LHCN-M2 (cell line): ENCODE data around the gene ELP1. TPM values are rescaled to one million over a fixed set of nuclear protein-coding genes. Genes with fewer than 3 reads are reported as not detected.

ENCODE experiments used
- DNase-seq: peaks from one replicate; pipeline ENCODE4 v3.0.0-alpha.2; 2012; ENCODE audit warnings: low read depth
- total RNA-seq: library from RNA; depleted of rRNA; stranded (reverse); fragments of >200 nt; gene quantifications from 2 replicates; pipeline ENCODE4 v1.2.3, GENCODE V29; 2014

Gene ELP1
- total RNA-seq, 1 experiment from 2014 or later, result 29.9 TPM

DNA sequence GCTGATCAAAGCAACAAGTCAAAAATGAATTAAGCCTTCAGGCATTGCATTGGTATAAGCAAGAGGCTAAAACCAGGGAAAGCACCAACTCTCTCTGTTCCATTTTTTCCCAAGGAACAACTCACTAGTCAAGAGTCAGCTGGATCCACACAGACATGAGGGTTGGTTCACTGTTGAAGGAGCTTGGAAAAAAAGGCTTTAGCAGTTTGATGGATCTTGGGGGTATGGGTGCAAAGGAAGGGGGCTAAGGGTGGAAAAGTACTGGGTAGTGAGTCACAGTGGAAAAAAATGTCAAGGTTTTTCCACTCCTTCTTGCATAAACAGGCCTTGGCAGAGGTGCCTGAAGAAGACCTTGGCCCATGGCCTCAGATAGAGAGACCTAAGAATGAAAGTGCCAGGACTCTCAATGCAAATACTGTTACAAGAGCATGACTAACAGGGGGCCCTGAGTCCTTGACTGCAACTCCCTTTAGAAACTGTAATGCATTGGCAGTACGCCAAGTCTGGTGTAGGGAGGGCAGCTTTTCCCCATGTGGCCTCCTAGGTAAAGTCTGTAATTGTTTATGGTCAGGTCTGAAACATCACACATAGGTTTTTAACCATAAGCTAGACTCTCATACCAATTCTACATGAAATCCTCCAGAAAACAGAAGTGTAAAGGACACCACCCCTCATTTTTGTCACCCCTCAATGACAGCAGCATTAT is 48.1 kb downstream of the ELP1 start:
- peak; percentile 63 for DNase-seq

DNA sequence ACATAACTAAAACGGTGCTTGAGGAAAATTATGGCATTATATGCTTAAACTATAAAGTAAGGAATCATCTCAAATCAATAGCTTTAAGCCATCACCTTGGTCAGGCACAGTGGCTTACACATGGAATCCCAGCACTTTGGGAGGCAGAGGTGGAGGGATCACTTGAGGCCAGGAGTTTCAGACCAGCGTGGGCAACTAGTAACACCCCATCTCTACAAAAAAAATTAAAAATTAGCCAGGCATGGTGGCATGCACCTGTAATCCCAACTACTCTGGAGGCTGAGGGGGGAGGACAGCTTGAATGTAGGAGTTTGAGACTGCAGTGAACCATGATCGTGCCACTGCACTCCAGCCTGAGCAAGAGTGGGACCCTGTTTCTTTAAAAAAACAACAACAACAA is 49.2 kb downstream of the ELP1 start:
- no peak for DNase-seq

DNA sequence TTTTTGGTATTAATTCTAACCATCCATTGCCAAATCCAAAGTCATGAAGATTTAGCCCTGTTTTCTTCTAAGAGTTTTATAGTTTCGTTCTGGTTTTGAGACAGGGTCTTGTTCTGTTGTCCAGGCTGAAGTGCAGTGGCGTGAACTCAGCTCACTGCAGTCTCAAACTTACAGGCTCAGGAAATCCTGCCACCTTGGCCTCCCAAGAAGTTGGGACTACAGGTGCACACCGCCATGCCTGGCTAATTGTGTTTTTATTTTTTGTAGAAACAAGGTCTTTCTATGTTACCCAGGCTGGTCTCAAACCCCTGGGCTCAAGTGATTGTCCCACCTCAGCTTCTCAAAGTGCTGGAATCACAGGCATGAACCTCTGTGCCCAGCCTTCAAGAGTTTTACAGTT is 50.8 kb downstream of the ELP1 start:
- no peak for DNase-seq

DNA sequence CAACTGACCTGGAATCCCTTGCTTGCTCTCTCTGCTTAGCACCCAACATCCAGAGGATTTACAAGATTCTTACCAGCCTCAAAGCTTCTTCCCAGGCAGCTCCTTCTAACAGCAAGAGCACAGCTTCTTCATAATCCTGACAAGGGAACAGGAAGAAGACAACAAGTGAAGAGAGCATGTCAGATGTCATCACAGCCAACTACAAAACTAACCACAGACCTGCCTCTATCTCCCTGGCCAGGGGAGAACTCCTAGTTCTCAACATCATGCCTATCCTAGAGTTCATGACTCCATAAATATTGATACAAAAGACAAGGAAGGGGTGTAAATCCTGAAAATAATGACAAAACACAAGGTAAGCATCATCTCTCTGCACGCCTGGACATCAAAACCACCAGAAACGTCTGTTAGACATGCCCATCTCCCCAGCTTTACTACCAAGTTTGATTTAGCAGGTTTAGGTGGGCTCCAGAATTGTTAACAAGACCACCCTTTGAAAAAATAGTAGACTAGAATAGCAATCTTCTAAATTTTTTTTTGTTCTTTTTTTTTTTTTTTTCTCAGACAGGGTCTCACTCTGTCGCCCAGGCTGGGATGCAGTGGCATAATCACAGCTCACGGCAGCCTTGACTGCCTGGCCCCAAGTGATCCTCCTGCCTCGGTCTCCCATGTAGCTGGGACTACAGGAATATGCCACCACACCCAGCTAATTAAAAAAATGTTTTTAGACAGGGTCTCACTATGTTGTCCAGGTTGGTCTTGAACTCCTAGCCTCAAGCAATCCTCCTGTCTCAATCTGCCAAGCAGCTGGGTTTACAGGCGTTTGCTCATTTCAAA is 51.7 kb downstream of the ELP1 start:
- no peak for DNase-seq

DNA sequence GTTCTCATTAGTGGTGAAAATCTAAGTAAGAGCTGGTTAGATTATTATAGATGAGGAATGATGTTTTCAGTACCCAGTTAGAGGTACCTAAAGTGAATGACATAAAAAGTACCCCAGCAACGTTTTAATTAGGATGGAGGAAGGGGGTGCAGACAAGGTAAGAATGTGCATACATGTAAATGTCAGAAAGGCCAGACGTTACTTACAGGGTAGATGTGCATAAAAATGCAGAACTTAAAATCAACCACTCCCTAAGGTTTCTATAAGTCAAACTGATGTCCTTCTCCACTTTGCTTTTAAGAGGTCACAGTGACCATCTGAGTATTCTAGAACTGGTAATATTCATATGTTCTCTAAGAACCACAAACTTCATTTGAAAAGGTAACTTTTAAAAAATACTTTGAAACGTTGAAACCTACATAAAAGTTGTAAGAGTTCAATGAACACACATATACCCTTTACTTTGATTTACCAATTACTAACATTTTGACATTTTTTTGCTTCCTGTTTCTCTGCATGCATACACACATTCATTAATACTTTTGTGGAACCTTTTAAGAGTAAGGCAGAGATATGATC is 53.1 kb downstream of the ELP1 start:
- no peak for DNase-seq

DNA sequence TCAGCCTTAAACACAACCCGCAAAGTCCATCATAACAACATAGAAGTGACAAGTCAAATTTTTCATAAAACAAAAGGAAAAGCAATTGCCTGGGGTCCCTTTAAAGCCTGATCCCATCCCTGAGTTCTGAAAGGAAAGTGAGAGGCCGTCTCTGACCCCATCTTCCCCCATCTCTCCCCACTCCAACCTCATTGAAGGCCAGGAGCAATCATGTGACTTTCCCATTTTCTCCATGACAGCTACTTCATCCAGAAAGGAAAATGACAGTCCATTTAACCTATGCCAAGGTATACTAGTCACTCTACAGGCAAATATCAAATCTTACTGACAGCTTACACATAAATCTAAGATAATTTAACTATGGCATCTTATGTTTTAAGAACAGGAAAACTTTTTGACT is 56.4 kb downstream of the ELP1 start:
- no peak for DNase-seq

DNA sequence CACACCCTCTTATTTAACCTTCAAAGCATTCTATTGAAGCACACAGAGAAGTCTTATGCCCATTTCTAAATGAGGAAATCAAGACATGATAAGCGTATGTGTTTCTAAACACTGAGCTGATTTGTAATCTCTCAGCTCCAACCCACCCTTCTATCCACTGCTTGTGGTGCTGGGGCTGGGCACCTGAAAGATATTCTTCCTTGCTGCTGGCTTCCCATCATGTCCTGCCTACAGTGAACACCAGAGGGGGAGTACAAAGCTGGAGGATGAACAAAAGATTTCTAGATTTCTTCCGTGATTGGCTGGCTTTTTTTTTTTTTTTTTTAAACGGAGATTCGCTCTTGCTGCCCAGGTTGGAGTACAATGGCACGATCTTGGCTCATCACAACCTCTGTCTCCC is 57.5 kb downstream of the ELP1 start:
- DNase-seq, result no peak

DNA sequence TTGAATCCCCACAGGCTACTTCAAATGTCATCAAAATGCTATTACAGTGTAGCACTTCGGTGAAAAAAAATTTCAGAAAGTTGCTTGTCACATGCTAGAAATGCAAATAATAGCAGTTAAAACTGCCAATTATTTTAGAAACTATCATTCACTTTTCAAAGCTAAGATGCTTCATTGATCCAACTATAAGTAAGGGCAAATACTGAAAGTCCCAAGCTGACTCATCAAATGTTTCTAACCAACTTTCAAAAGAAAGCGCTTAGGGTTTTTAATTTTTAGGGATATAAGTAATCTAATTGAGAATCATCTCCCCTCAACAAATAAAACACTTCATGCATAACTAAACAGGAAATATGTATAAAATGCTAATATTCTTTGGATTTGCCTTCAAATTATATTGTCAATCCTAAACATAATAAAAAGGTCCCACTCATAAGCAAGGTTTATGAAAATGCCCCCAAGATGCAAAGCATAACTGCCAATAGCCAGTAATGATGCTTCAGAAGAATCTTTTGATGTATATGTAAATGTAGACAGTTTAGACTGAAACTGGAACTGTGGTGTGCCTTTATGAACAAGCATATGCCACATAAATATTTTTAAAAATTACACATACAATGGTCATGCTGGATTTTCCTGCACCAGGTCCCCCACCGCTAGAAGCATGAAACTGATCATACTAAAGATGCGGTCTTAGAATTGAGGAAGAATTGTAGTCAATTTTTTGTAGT is 59.7 kb downstream of the ELP1 start:
- DNase-seq, result no peak

DNA sequence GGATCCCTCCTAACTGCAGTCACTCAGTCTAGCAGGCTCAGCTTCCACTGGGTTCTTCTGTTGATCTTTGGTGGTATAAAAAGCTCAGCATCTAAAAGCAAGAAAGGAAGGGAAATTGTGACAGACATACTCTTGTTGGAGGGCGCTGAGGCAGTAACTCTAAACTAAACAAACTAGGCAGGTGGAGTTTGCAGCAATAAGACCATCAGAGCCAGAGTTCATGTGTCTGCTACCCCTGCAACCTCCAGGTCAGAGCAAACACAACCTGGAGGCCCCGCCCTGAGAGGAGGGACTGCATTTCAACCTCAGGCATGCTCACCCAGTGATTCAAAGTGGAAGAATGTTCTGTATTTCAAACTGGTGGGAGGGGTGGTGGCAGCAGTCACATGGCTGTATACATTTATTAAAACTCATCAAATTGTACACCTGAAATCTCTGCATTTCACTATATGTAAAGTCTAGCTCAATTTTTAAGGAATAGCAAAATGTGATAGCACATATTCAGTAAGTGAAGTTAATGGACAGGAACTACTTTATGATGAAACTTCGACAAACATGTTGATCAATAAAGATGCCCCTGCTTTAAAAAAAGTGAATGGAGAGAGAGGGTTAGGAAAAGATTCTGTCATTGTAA is 64.7 kb downstream of the ELP1 start:
- DNase-seq, result peak; percentile 50

DNA sequence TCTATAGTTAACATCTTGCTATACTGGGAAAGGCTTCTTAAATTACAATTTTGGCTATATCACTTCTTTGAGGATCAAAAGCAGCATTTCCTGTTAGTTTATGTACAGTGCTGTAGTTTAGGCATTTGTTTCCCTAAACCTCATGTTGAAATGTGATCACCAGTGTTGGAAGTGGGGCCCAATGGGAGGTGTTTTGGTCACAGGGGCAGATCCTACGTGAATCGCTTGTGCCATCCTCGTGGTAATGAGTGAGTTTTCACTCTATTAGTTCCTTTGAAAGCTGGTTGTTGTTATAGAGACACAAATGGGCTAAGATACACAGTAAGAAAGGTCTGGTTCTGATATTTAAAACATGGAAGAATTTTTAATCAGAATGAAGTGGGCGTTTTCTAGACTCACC is 66.1 kb downstream of the ELP1 start:
- DNase-seq, result no peak

DNA sequence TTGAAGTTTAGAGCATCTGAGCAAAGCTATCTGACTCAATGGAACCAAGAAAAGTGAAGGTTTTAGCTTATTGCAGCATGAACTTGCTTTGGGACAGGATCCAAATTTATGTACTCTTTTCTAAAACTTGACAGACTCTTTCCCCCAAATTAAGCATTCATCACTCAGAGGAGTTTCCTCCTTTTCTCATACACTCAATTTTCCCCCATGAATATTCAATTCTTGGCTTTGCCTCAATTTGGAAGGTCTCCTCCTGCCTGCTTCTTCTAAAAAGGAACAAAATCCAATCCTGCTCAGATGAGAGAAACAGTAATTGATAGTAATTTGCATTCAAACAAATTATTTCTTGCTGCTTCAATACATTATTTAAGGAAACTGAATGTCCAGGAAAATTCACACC is 66.8 kb downstream of the ELP1 start:
- DNase-seq, result no peak

DNA sequence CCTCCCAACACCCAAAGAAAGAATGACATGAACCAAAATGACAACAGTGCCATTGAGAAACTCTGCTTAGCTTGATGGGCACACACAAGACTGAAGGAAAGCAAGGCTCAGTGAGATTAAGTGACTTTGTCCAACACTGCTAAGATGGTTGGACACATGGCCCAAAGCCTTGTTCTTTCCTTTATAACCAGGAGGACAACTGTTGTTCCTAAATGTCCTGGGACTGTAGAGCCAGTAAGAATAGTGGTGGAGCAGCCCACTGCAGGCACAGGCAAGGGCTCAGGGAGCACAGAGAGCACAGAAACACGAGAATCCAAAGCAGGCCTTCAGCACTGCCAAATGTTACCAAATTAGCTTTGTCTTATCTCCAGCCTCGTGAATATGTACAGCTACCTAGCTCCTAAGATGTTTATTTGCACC is 67.9 kb downstream of the ELP1 start:
- no peak for DNase-seq

DNA sequence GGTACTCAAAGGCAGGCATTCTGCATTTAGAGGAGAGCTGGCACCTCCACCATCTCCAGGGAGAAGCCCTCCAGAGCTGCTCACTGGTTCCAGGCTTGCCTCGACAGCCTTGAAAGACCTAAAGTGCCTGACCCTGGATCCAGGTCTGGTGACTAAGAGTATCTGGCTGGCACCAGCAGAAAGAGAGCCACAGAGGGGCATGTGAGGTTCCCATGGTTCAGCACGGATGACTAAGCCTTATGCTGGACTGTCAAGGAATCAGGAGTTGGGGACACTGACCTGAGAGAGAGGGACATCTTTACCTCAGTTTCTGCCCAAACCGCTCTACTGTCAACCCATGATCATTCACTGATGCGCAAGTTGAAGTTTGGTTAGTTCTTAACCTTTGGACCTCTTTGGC is 68.9 kb downstream of the ELP1 start:
- DNase-seq, result peak; percentile 21

DNA sequence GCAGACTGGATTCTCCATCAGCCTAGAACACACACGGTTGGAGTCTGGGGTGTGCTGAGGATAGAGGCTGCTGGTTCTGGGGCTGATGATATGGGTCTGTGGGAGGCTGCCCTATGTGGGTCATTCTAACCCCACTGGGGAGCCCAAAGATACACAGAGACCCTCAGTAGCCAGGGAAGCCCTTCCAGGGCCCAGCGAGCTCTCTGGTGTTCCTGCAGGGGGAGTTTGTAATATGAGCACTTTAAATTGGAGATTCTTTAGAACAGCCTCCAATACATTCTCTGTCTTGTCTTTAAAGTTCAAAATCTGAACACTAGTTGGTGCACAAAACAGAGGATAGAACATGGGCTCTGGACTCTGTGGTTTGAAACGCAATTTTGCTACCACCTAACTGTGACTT is 69.5 kb downstream of the ELP1 start:
- DNase-seq, result no peak

DNA sequence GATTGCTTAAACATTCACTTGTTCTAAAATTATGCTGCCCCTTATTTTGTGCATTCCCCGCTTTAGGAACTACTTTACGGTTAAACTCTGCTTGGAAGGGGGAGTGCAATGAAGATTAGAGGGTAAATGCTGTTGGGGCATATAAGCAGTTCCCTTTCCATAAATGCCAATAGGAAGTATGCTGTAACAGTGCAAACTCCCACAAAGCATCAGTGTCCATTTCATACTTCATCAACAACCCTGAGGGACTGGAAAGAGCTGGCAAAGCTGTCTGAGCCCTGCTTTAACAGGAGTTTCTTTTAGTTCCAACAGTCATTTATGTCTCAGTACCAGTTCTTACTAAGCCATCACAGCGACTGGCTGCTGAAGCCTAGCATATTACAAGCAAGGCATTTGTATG is 70.0 kb downstream of the ELP1 start:
- DNase-seq, result no peak

DNA sequence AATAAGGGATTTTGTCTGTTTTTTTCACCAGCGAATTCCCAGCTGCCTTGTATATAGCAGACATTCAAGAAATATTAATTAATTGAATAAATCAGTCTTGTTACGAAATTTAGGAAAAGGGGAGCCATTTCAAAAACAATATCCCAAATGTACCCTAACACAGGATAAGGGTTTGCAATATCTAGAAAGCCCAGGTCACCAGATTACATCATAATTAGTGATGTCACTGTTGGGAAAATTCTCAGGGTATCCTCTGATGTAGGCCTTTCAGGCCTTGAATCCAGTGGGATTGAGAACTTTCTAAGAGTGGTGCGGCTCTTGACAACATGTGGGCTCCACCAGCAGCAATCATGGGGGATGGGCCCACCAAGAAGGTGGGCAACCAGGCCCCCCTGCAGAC is 71.9 kb downstream of the ELP1 start, which contains the start of gene ACTL7A:
TSS of gene ACTL7A (plus strand) at position 270 of the 400 bp plus-strand sequence. CDS start at position 327, 57 bp downstream.
- DNase-seq, result no peak

DNA sequence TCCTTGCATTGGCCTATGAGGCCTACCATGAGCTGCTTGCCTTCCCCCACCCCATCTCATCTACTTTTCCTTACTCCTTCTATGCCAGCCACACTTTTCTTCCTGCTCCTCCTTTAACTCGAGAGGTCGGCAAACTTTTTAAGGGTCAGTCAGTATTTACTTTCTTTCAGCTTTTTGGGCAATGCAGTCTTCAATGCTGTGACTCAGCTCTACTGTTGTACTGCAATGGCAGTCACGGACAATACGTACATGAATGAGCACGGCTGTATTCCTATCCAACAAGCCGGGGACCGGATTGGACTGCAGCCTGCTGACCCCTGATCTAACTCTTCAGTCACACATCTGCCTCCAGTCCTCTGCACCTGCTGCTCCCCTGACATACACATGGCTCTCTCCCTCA is 72.5 kb downstream of the ELP1 start:
- no peak for DNase-seq

DNA sequence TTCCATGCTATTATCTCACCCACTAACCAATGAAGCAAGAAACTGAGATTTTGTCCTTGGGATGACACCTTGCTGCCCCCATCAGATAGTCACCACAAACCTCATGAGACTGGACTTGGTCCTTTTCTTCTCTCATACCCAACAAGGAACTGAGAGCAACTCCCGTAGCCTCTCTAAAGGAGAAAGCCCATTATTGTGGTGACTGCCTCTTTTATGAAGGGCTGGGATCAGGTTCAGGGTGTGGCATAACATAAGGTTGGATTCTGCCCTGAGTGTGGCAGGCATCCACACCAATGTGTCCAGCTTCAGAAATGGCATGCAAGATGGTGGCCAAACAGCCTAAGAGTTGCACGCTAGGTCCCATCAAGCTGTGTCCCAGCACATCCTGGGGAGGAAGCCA is 73.2 kb downstream of the ELP1 start:
- DNase-seq, result no peak

DNA sequence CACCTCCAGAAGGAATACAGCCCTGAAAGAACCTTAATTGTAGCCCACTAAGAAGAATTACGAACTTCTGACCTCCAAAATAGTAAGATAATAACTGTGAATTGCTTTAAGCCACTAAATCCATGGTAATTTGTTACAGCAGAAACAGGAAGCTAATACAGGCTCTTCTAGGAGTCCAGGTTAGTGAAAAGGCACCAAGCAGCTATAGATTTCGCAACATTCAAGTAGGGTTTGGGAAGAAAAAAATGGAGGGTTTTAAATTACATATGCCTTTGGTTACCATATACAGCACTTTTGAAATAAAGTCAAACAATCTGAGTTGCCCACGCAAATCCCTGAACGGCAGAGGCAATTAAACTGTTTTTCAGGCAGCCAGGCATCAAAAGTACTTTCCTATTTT is 73.6 kb downstream of the ELP1 start:
- no peak for DNase-seq

DNA sequence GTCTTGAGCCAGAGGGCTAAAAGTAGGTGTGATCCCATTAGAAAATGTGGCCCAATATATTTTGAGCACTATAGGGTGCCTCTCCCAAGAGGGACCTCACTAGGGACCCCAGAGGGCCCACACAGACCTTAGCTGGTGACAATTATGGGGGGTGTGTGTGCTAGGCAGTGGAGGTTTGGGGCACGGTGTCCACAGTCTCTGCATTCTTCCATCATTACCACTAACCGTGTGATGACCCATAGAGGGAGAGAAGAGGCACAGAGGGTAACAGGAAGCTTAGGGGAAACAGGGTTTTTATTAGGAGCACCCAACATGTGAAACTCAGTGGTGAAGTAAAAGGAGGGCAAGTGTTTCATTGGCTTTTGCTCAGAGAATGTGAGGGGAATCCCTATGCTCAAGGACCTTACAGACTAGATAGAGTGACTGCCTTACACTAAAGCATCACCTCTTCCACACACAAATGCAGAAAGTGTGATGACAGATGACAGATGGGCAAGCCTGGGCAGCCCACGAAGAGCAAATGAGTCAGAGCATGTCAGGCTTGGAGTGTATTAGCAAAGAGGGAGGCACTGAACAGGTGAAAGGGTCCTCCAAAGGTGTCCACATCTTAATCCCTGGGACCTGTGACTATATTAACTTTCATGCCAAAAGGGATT is 74.3 kb downstream of the ELP1 start:
- DNase-seq, result peak; percentile 61

DNA sequence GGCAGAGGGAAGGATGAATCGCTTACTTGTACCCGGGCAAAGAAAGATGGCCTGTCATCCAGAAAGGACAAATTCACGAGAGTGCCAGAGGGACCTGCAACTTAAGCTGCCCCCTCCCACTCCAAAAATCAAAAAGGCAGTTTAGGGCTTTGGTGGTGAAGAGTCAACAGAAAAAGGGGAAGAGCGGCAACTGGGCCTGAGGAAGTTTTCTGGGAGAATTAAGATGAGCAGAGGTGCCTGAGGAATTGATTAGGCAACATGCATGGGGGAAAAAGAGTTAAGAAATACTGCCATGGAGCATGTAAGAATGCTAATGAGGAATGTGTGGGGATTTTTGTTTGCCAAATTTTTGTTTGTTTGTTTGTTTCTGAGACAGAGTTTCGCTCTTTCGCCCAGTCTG is 76.4 kb downstream of the ELP1 start:
- no peak for DNase-seq
